HG03442 (cell line): Measurements from ENCODE around the gene PDXDC1.
"Not testable (repeated sequence)": the region's sequence is repeated elsewhere in the genome, so short reads cannot be mapped to it uniquely, and the experiment has no call there.

Experiments
- ATAC-seq: cut with Tn5 transposase; IDR thresholded peaks from one replicate; pipeline ENCODE4 v1.9.1; 2021; ENCODE audit warnings: mild to moderate bottlenecking, moderate library complexity; ENCODE audit not compliant: unreplicated experiment

PDXDC1 gene

DNA sequence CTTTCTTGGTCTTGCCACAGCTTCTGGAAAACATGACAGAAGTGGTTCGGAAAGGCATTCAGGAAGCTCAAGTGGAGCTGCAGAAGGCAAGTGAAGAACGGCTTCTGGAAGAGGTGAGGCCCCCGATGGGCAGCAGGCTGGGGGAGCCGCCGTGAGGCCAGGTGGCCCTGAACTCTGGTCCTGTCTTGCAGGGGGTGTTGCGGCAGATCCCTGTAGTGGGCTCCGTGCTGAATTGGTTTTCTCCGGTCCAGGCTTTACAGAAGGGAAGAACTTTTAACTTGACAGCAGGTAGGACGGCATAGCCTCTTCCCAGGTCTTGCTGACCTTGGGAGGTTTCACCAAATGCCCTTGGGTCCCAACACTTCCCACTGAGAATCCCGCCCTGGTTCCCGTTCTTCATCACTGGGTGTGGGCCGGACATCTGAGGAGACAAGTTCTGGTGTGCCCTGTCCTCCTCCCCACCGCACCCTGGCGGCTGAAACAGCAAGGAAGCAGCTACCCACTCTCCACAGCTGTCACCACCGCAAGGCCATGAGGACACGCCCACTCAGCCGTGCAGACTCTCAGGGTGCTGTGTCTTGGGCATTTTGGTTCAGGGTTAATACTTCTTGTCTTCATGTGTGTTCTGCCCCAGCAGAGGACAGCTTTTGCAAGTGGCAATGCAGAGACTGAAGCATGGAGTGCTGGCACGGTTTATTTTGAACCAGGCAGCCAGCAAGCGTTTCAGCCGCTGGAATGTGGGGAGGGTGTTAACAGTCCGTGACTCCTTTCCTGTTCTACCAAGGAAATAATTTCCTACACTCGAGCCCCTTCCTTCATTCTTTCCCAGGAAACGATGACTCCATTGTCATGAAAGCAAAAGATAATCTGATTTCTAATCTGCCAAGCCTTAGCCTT is 59.7 kb downstream of the PDXDC1 start:
- no peak for ATAC-seq

DNA sequence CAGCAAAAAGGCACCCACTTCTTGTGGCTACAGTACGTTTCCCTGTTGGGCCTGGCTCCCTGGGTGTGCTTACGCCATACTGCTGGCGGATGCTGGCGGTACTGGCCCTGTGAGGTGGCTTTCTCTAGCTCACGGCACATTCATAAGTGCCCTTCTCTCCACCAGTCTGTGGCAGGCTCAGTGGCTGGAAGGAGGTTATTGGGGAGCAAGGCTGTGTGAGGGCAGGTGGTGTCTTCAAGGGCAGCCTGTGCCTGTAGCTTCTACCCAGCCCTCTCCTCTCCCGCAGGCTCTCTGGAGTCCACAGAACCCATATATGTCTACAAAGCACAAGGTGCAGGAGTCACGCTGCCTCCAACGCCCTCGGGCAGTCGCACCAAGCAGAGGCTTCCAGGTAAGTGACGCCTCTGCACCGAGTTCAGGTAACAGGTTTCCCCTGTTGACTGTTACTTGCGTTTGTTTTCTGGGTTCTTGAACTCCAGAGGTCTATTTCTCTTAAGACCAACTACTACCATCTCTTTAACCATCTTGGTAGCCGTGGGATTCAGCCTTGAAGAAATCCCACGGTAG is 60.4 kb downstream of the PDXDC1 start:
- ATAC-seq = no peak

DNA sequence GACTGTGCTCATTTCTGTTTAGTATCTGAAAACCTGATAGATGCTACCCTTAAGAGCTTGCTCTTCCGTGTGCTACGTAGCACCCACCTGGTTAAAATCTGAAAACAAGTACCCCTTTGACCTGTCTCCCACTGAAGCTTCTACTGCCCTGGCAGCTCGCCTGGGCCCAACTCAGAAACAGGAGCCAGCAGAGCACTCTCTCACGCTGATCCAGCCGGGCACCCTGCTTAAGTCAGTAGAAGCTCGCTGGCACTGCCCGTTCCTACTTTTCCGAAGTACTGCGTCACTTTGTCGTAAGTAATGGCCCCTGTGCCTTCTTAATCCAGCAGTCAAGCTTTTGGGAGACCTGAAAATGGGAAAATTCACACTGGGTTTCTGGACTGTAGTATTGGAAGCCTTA is 62.2 kb downstream of the PDXDC1 start:
- ATAC-seq = no peak

DNA sequence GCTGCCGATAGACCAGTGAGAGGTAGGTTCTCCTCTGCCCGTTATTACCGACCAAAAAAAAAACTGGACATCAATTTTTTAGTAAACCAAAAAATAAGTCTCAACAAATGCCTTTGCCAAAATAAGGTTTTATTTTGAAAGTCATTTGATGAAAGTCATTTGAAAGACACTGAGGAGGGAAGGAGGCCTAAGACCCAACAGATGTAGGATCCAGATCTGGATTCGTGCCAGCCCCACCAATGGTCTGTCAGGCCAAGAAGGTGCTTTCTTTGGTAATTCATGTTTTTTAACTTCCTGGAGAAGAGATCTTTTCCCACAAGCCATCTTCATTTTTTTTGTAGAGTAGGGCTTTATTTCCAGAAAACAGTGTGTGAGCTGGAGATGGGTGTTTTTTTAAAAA is 62.9 kb downstream of the PDXDC1 start:
- no peak for ATAC-seq

DNA sequence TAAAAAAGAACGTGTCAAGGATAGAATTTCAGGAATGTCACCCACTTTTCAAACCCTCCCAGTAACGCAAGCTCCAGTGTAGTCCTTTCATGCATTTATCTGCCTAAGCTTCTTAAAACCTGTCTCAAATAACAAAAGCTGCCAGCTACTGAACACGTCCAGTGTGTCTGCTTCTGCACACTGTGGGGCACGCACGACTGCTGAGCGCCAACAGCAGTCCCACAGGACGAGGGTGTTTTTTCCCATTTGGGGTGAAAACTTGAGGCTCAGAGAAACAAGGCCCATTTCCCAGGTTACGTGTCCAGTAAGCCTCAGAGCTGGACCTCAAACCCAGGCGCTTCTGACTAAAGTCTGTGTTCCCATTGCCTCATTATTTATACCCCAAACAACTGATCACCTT is 63.9 kb downstream of the PDXDC1 start:
- ATAC-seq = no peak

DNA sequence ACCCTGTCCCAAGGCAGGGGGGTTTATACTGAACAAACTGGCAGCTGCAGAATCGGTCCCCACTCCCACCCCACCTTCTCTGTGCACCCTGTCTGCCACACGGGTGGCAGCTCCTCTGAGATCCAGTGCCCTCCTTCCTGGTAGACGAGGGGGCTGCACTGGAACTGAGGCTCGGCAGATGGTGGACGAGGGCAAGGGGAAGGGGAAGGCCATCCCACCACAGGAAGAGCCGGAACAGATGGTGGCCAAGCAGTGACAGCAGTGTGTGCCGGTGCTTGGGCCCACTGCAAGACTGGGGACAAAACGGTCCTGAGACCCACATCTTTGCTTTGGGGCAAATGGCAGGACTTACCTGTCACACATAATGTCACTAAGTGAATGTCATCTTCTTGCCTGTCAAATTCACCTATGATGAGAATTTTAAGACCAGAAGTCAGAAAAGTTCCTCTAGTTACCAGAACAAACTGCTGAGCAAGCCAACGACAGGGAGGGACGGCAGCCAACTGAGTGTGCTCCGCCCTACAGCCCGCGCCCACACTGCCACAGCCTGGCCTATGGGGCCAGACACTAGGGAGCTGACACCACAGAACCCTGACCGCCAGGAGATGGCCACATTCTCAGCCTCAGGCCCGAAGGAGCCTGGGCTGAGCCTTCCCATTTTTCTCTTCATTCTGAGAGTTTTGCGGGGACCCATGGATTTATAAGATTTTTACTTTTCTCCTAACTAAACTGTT is 66.6 kb downstream of the PDXDC1 start:
- no peak for ATAC-seq

DNA sequence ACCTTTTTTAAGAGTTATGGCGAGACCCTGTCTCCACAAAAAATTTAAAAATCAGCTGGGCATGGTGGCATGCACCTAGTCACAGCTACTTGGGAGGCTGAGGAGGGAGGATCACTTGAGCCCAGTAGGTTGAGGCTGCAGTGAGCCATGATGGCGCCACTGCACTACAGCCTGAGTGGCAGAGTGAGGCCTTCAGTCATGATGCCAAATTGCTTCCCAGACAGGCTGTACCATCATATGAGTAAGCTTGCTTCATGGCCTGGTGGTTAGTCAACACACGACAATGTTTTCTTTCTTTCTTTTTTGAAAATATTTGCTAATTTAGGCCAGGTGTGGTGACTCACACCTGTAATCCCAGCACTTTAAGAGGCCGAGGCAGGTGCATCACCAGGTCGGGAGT is 68.5 kb downstream of the PDXDC1 start:
- no peak for ATAC-seq

DNA sequence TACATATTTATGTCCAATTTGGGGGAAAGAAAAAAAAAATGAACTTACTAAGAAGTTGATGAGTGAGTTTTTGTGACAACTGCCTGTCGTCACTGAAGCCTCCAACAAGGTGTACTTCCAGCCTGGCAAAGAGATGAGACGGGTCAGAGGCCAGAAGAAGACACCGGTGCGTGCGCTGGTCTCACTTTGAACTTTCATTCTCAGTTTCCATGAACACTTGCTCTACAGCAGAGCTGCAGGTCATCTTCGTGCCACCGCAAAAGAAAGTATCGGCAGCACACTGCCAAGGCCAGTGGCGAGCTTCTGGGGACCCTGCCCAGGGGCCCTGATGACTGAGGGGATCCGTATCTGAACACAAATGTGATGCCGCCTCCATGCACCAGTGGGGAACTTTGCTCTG is 69.5 kb downstream of the PDXDC1 start:
- no peak for ATAC-seq

DNA sequence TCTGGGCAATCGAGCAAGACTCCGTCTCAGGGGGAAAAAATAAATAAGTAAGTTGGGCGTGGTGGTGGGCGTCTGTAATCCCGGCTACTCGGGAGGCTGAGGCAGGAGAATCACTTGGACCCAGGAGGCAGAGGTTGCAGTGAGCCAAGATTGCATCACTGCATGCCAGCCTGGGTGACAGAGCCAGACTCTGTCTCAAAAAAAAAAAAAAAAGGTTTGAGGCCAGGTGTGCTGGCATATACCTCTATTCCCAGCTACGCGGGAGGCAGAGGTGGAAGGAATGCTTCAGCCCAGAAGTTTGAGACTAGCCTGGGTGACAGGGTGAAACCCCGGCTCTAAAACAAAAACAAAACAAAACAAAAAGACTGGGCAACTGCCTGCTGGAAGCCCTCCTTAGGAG is 70.4 kb downstream of the PDXDC1 start:
- ATAC-seq = not testable (repeated sequence)

DNA sequence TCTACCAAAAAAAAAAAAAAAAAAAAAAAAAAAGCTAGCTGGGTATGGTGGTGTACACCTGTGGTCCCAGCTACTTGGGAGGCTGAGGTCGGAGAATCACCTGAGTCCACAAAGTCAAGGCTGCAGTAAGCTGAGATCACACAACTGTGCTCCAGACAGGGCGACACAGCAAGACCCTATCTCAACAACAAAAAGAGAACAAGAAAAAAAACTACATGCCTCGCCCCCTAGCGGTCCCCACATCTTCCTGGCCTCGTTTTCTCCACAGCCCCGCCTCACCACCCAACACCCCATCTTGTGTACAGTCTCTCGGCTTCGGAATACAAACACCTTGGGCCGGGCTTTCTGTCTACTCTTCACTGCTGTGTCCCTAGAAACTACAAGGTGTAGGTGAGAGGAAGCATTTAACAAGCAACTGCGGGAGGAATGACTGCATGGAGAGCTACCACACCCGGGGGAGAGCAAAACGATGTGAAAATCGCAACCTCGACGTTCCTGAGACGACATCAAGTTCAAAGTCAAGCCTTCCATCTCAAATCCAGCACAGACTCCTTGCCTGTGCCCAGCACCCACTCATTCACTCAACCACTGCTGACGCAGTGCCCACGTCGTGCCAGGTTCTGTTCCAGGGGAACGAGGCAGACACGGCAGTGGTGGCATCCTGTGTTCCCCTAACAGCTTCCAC is 72.0 kb downstream of the PDXDC1 start:
- no peak for ATAC-seq

DNA sequence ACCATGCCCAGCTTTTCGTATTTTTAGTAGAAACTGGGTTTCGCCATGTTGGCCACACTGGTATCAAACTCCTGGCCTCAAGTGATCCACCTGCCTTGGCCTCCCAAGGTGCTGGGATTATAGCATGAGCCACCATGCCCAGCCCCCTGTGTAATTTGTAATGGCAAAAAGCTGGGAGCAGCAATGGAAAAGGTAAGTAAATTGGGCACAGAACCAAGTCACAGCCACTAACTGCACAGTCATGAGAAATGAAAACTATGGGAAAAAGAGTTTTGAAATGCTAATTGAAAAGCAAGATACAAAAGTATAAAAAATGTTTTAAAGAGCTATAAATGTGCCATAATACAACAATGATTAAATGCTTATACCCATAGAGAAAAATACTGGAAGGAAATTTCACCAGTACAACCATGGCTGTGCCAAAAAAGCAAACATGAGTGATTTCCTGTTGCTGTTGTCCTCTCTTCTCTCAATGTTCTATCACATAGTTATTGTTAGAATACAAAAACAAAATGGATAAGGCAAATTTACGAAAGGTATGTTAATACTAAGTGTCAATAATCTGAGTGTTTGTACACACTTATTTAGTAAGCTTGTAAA is 74.9 kb downstream of the PDXDC1 start:
- ATAC-seq = no peak

DNA sequence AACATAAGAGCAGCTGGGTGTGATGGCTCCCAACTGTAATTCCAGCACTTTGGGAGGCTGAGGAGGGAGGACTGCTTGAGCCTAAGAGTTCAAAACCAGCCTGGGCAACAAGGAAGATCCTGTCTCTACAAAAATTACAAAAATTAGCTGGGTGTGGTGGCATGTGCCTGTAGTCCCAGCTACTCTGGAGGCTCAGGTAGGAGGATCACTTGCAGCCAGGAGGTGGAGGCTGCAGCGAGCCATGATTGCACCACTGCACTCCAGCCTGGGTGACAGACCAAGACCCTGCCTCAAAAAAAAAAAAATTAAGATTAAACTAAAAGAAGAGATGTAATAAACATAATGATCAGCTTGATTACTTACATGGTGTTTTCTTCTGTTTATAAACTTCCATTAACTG is 75.6 kb downstream of the PDXDC1 start:
- not testable (repeated sequence) for ATAC-seq

DNA sequence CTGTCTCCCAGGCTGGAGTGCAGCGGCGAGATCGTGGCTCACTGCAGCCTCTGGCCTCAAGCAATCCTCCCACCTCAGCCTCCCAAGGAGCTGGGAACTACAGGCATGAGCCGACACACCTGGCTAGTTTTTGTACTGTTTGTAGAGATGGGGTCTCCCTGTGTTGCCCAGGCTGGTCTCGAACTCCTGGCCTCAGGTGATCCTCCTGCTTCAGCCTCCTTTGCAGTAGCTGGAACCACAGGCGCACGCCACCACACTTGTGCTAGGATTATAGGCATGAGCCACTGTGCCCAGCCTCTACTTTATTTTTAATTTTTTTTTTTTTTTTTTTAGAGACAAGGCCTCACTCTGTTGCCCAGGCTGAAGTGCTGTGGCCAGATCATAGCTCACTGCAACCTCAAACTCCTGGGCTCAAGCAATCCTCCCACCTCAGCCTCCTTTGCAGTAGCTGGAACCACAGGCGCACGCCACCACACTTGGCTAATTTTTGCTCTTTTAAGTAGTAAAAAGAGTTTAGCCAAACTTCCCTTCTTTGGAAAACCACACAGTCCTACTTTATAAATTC is 76.6 kb downstream of the PDXDC1 start:
- no peak for ATAC-seq

DNA sequence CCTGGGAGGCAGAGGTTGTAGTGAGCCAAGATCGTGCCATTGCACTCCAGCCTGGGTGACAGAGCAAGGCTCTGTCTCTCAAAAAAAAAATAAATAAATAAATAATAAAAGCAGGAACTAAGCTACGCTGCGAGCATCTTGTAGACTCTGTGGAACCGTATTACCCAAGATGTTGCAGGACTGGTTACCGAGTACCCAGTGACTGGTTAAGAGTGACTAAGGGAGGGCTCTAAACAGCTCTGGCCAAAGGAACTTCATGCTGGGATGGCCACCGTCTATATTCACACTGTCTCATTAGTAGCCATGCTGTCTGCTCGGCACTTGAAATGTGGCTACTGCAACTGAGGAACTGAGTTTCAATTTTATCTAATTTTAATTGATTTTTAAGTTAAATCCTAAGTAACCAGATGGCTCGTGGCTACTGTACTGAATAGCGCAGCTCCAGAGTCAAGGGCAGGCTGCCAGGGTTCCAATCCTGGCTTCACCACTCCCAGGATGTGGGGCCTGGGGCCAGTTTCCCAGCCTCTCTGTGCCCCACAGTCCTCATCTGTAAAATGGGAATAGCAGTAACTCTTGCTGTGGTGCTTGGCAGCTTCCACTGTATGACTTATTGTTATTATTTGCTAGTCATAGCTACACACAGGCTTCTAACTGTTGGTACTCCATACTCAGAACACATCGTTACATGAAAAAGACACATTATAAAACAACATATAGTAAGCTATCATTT is 78.1 kb downstream of the PDXDC1 start:
- ATAC-seq = no peak

DNA sequence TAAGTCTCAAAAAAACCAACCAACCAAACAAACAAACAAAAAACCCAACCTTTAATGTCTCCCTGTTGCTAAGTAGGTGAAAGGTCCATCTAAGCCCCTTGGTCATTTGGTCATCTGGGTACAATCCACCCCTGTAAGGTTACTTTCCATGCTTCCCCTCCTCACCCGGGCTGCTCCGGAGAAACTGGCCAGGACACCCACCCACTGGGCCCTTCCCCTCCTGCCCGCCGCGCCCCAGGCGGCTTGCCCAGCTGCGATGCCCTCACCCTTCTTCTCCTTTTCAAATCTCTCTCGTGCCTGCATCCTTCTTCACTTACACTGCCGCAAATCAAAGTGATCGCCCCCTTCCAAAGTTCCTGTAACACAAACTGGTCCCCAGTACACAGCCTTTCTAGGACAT is 79.1 kb downstream of the PDXDC1 start:
- no peak for ATAC-seq

DNA sequence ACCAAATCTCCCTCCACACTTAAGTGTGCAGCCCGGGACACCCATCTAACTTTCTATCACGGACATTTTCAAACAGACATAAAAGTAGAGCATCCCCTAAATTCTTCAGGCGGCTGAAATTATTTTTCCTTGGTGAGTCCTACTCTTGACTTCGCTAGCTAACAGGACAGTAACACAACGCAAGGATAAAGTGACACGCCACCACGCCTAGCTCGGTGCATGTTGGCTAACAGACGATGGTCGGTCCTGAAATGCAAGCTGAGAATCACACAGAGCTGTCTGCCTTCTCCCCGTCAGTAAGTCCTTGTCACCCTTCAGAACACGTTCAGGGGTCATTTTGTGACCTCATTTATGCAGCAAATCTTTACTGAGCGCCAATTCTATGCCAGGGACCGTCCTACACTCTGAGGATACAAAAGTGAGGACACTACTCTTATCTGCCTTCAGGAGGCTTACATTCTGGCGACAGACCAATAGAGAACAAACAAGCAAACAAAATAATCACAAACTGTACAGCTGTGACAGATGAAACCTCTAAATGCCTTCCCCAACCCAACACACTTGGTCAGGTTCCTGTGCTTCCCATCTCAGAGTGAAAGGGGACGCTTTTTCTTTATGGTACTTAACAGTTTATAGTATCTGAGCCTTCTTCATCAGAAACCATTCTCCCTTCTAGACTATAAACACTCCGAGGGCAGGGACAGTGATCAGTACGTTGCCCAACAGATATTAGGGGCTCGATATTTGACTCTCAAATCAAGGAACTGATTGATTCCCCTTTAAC is 79.7 kb downstream of the PDXDC1 start:
- ATAC-seq = no peak

DNA sequence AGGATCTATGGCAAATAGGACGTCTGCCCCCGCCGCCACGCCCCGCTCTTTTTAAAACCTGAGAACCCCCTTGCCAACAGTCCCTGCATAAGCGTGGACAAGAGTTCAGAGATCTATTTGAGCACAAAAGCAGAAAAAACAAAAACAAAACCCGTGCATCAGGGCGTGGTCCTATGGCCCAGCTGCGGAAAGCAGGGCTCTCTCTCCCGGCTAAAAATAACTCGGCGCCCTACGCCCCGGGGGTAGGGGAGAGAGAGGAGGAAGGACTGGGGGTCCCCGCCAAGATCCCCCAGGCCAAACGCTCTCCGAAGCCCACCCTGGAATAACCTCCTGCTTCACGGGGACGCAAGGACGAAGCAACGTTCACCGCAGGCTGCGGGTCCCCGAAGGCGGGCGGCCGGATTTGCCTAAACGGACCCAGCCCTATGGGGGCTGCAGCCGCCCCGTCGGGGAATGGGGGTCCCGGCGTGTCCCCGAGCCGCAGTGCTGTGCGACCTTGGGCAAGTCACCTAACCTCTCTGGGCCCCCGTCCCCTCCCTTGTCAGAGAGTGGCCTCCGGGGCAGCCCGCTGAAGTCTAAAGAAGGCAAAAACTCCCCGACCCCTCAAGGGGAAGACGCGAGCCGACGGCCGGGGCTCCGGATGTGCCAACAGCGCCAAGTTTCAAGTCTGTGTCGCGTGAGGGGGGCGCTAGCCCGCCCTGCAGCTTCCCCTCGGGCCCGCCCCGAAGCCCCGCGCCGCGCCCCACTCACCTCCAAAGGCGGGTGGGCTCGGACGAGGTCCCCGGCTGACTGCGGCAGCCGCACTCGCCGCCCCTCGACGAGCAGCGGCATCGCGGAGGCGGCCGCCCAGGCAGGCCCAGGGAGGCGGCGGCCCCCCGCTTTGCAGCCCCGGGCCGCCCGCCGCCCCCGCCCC is 80.6 kb downstream of the PDXDC1 start:
- peak; percentile 65 for ATAC-seq
